Measurements from ENCODE around the gene RASL11B.
"Not testable (repeated sequence)": the region's sequence is repeated elsewhere in the genome, so short reads cannot be mapped to it uniquely, and the experiment has no call there.

Gene RASL11B

GRCh38 chr4:52861879-52862616 lies at the start of gene RASL11B:
TSS of gene RASL11B (plus strand) at chr4:52862317. CDS start at chr4:52862508, 191 bp downstream.
- DNase-seq (ENCODE audit: low read depth): no peak

- no peak for DNase-seq (ENCODE audit: low read depth)
Observed at GRCh38 chr4:52813546-52813945, 48.6 kb upstream of the RASL11B start.

GRCh38 chr4:52822583-52822971 lies 39.5 kb upstream of the RASL11B start:
- DNase-seq (ENCODE audit: low read depth): peak; percentile 93

GRCh38 chr4:52822972-52823701 lies 39.0 kb upstream of the RASL11B start:
- DNase-seq (ENCODE audit: low read depth): peak; percentile 88

- no peak for DNase-seq (ENCODE audit: low read depth)
Observed at GRCh38 chr4:52823702-52824092, 38.4 kb upstream of the RASL11B start.

GRCh38 chr4:52824270-52824602 lies 37.9 kb upstream of the RASL11B start:
- no peak for DNase-seq (ENCODE audit: low read depth)

- peak; percentile 13 for DNase-seq (ENCODE audit: low read depth)
Observed at GRCh38 chr4:52824603-52825459, 37.3 kb upstream of the RASL11B start.

GRCh38 chr4:52825460-52826090 lies 36.5 kb upstream of the RASL11B start:
- no peak for DNase-seq (ENCODE audit: low read depth)

GRCh38 chr4:52833941-52834525 lies 28.1 kb upstream of the RASL11B start:
- no peak for DNase-seq (ENCODE audit: low read depth)

GRCh38 chr4:52834641-52835456 lies 27.3 kb upstream of the RASL11B start:
- DNase-seq (ENCODE audit: low read depth): not testable (repeated sequence)

GRCh38 chr4:52836120-52836519 lies 26.0 kb upstream of the RASL11B start:
- DNase-seq (ENCODE audit: low read depth): no peak

- DNase-seq (ENCODE audit: low read depth): peak; percentile 10
Observed at GRCh38 chr4:52836678-52837077, 25.4 kb upstream of the RASL11B start.

- DNase-seq (ENCODE audit: low read depth): no peak
Observed at GRCh38 chr4:52837716-52838558, 24.2 kb upstream of the RASL11B start.

- no peak for DNase-seq (ENCODE audit: low read depth)
Observed at GRCh38 chr4:52838729-52839586, 23.2 kb upstream of the RASL11B start.

- no peak for DNase-seq (ENCODE audit: low read depth)
Observed at GRCh38 chr4:52840531-52841370, 21.4 kb upstream of the RASL11B start.

GRCh38 chr4:52841682-52842456 lies 20.2 kb upstream of the RASL11B start:
- DNase-seq (ENCODE audit: low read depth): no peak

GRCh38 chr4:52842792-52843191 lies 19.3 kb upstream of the RASL11B start:
- DNase-seq (ENCODE audit: low read depth): no peak
